ENCODE data around the gene RPAIN.
"Not testable (repeated sequence)": the region's sequence is repeated elsewhere in the genome, so short reads cannot be mapped to it uniquely, and the experiment has no call there.

Gene RPAIN

DNA sequence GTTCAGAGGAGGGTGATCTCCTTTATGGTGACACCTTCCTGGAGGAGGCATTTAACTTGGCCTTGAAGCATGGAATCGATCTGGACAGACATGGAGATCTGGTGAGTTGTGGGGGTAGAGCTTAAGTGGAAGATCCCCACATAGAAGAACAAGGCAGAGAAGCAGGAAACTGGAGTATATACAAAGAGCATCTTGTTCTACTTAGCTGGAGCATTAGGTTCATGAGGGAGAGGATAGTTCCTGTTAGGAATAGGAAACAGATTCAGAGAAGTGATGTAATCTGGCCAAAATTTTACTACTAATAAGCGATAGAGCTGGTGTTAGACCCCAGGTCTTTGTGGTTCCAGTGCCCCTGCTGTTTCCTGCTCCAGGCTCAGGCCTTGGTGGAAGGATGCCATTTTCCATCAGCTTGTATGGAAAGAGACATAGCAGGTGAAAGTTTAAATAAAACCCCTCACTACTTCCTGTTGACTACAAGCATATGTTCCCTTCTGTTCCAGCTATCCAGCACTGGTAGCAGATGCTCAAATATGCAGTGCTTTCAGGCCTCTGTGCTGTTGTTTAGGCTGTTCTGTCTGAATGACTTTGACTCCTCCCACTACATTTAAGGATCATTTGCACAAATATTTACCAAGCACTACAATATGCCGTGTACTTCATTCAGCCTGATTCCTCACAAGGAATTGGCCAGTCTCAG is 9.4 kb downstream of the RPAIN start:
- FAIRE-seq, result no peak
- no peak for DNase-seq (ENCODE audit: low spot score)

GRCh38 chr17:5430413-5430999 is 10.5 kb downstream of the RPAIN start:
- FAIRE-seq (no peak), DNase-seq (ENCODE audit: low spot score) (no peak)

- not testable (repeated sequence) for FAIRE-seq; DNase-seq (ENCODE audit: low spot score)
Observed at GRCh38 chr17:5431234-5431633, 11.3 kb downstream of the RPAIN start.

DNA sequence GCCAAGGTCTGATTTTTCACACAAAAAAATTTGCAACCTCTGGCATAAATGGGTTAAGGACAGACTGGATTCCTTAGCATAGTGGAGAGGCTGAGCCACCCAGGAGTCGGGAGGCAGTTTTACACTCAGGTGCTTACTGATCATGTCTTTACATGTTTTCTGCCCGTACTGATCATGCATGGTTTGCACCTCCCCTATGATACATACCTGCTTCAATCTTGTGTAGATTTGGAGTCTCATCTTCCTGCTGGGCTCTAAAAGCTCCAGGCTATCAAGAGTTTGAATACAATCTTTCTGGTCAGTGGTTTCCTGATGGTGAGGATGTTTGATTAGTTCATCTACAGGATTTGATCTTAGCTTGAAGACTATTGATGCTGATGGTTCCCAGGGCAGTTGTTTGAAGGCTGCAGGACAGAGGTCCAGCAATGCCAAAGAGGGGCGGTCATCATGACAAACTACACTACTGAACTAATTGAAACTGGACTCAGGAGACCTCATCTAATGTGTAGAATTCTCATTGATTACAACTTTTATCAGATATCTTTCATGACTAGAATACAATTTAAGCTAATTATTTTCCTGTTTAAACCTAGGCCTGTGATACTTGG is 12.1 kb downstream of the RPAIN start:
- FAIRE-seq (no peak), DNase-seq (ENCODE audit: low spot score) (no peak)

DNA sequence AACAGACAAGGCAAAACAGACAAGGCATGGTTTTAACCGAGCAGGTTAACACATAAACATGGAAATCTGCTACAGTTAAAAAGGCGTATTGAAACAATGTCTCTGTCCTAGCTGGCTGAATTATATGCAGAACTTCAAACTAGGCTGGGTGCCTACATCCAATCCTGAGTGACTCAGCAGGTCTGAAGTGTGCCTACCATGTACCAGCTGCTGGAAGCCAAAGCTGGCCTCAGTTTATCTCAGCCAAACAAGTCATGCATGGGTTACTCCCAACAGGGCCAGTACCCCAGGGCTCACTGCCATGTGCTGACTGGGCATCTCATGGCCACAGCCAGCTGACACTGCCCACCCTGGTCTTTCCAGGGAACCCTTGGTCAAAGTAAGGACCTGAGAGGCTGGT is 15.0 kb downstream of the RPAIN start:
- FAIRE-seq (no peak), DNase-seq (ENCODE audit: low spot score) (no peak)

- not testable (repeated sequence) for FAIRE-seq; DNase-seq (ENCODE audit: low spot score)
Observed at GRCh38 chr17:5435781-5436315, 15.9 kb downstream of the RPAIN start.

DNA sequence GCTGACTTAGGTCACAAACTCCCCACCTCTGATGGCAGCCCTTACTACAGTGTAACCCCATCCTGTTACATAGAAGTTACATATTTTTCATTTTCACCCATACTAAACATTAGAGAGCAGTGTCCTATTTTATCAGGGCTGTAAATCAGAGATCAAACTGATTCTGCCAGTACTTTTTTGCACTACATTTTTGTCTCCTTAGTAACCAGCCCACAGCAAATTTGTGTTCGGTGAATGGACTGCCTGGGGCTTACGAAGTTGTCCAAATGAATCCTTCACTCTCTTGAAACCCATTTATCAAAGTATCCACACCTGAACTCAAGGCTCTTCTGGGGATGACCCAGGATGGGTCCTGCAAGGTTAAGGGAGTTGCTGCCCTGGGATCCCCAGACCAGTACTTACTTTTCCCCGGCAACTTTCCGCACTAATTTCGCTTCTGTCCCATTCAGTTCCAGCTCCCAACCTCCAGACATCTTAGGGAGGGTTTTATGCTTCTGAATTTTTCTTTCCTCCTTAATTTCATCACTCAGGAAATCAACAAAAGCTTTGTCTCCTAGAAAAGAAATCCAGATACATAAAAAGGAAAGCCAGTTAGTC is 17.8 kb downstream of the RPAIN start:
- FAIRE-seq (no peak), DNase-seq (ENCODE audit: low spot score) (no peak)

GRCh38 chr17:5438716-5439445 is 18.9 kb downstream of the RPAIN start, which contains the start of gene C1QBP:
TSS of gene C1QBP (minus strand) at chr17:5439155. CDS start at chr17:5439073, 82 bp downstream.
- no peak for FAIRE-seq

DNA sequence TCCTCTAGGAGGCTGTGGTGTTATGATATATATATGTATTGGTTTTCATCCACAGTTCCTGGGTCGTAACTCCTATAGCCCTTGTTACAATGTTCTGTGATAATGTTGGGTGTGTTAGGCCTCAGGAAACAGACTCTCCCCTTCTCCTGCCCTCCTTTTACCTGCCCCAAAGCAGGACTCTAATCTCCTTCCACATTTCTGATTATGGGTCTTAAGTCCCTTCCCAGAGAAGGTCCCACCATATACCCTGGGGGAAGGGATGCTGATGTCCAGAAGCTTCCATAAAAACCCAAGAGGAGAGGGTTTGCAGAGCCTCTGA is 19.4 kb downstream of the RPAIN start:
- DNase-seq (ENCODE audit: low spot score), result no peak
- no peak for FAIRE-seq

More at GRCh38 chr17:5438716-5439445, 18.9 kb downstream of the RPAIN start, which contains the start of gene C1QBP:
- peak; percentile 89 for DNase-seq (ENCODE audit: low spot score)

DNA sequence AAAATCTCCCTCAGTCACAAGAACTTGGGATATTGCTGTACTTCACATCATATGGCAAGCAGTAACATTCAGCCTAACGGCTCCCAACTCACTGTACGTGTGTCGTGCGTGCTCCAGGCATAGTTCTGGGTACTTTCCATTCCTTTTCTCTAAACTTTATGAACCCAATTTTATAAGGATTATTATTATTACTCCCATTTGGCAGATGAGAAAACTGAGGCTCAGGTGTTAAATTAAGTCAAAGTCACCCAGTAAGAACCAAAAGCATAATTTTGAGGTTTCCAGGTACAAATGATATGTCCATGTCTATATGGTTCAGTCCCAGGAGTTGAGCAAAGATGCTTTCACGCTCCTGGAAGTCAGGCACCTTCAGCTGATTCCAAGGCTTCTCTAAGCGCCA is 23.7 kb downstream of the RPAIN start:
- DNase-seq (ENCODE audit: low spot score) (no peak), FAIRE-seq (no peak)

DNA sequence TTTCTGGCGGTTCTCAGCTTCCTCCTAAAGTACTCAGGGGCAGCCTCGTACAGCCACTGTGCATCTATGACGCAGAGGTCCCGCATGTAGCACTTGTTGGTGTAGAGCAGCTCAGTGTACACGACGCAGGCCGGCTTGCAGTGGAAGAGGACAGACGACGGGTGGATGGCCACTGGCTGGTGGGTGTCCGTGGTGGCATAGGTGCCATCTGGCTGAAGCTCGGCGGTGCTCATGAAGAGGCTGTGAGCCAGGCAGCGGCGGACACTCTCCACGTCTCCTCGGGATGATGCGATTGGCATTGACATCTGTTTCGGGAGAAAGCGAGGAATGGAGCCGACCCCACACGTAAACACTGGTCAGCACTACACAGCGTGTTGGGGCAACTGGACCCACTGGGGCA is 24.2 kb downstream of the RPAIN start:
- FAIRE-seq (no peak), DNase-seq (ENCODE audit: low spot score) (no peak)

GRCh38 chr17:5446786-5447185 is 26.8 kb downstream of the RPAIN start:
- DNase-seq (ENCODE audit: low spot score) (no peak), FAIRE-seq (no peak)

GRCh38 chr17:5464717-5465507 is 44.9 kb downstream of the RPAIN start:
- no peak for FAIRE-seq

GRCh38 chr17:5466295-5466694 is 46.3 kb downstream of the RPAIN start:
- DNase-seq (ENCODE audit: low spot score), result no peak

More at GRCh38 chr17:5464717-5465507, 44.9 kb downstream of the RPAIN start:
- DNase-seq (ENCODE audit: low spot score), result no peak

GRCh38 chr17:5467416-5467815 is 47.4 kb downstream of the RPAIN start:
- DNase-seq (ENCODE audit: low spot score) (no peak), FAIRE-seq (no peak)

More at GRCh38 chr17:5466295-5466694, 46.3 kb downstream of the RPAIN start:
- no peak for FAIRE-seq

GRCh38 chr17:5468075-5468473 is 48.1 kb downstream of the RPAIN start:
- DNase-seq (ENCODE audit: low spot score) (peak; percentile 2), FAIRE-seq (no peak)

GRCh38 chr17:5472511-5472910 is 52.5 kb downstream of the RPAIN start:
- DNase-seq (ENCODE audit: low spot score) (no peak), FAIRE-seq (no peak)

DNA sequence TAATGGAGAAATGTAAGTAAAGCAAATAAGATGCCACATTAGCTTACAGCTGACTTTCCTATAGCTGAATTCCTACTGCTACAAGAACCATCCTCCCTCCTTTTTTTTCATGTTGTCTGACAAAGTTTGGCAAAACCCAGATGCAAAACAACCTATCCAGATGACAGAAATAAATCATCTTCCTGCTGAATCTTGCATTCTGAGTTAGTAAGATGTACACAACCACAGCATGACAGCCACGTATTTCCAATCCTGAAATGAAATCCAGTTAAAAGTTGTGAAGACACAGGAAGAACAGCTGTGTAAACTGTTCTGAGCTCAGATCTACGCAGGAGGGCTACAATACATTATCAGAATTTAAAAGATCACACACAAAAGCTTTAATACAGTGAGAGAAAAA is 53.9 kb downstream of the RPAIN start:
- DNase-seq (ENCODE audit: low spot score) (no peak), FAIRE-seq (no peak)

DNA sequence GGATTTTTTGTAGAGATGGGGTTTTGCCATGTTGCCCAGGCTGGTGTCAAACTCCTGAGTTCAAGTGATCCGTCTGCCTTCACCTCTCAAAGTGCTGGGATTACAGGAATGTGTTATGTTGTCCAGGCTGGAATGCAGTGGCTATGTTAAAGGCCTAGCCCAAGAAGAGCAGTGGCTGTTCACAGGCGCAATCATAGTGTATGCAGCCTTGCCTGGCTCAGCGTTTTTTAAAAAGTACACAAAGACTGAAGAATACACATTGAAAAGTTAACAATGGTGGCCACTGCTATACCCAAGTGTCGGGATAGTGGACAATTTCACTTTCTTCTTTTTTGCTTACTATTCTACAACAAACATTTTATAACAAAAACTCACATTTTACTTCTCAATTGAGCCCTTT is 59.0 kb downstream of the RPAIN start:
- FAIRE-seq (no peak), DNase-seq (ENCODE audit: low spot score) (no peak)

DNA sequence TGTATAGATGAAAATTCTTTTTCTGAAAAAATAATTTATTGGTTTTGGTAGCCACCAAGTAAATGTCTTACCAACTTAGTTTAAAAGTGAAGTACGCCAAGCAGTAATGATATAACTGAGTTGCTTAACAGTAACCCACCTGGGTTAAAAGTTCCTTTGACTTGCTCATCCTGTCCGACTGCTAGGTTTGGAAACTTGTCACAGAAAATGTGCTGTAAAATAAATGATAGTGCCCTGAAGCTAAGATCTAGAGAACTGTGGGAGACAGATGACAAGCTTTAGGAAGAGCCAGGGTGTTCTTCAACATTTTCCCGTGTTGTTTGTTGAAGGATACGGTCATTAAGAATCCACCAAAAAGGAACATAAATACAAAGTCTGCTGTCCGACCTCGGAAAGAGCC is 61.0 kb downstream of the RPAIN start:
- FAIRE-seq, result no peak
- no peak for DNase-seq (ENCODE audit: low spot score)

DNA sequence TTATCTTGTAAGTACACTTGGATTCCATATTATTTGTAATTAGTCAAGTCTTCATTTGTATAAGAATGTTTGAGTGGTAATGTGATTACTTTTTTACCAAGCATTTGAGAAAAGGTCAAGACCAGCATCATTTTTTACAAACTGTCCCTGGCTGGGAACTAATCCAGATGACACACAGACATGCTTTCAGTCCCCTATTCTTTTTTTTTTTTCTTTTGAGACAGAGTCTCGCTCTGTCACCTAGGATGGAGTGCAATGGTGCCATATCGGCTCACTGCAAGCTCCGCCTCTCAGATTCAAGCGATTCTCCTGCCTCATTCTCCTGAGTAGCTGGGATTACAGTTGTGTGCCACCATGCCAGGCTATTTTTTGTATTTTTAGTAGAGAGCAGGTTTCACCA is 61.5 kb downstream of the RPAIN start:
- DNase-seq (ENCODE audit: low spot score) (no peak), FAIRE-seq (no peak)

Measured in urothelium cell line (cell line).